ENCODE data around the gene WDR38. TPM values are rescaled to one million over a fixed set of nuclear protein-coding genes. Genes with fewer than 3 reads are reported as not detected.

Gene WDR38
- total RNA-seq, 1 donor from 2014 or later = not detected

GRCh38 chr9:124884376-124884775 is 31.1 kb downstream of the WDR38 start:
- no peaks in the 10 kb centered on the region for H3K4me1 Mint-ChIP-seq (ENCODE audit: low read depth, unreplicated experiment)
- H3K9me3 ChIP-seq (ENCODE audit: insufficient read depth, low read depth, low read length) = no peaks in the 10 kb centered on the region
- H3K27me3 ChIP-seq (ENCODE audit: insufficient read depth, low read length) = no peaks in the 10 kb centered on the region
- FAIRE-seq = no peak
- H3K4me2 ChIP-seq (ENCODE audit: low read length) = no peak overlapping the region
- no peaks in the 10 kb centered on the region for H3K4me1 ChIP-seq (ENCODE audit: insufficient read depth, low read length)
- no peaks in the 10 kb centered on the region for H3K27me3 Mint-ChIP-seq (ENCODE audit: low read depth, unreplicated experiment)
- no peak overlapping the region for H3K4me3 ChIP-seq (ENCODE audit: insufficient read depth, low read depth, low read length)
- H3K36me3 Mint-ChIP-seq (ENCODE audit: low read depth, unreplicated experiment) = peaks cover 12% of the 10 kb centered on the region
- peak; percentile 30 for DNase-seq (ENCODE audit: low read depth)
- H3K9ac ChIP-seq (ENCODE audit: low read length) = no peak overlapping the region
- H3K27ac ChIP-seq (ENCODE audit: low read depth, low read length) = no peak overlapping the region
- peaks cover 13% of the 10 kb centered on the region for H3K36me3 ChIP-seq (ENCODE audit: insufficient read depth, low read length)
- H3K9me3 Mint-ChIP-seq (ENCODE audit: unreplicated experiment) = no peaks in the 10 kb centered on the region
- H3K27ac Mint-ChIP-seq (ENCODE audit: unreplicated experiment) = no peak overlapping the region
- H3K79me2 ChIP-seq (ENCODE audit: insufficient read depth, low read length) = no peaks in the 10 kb centered on the region
- no peak for TF ChIP-seq CTCF (IDR thresholded peaks at IDR 0.05; ENCODE audit: insufficient read depth, low read depth, low read length)
- no peak for TF ChIP-seq EZH2 (IDR thresholded peaks at IDR 0.05; ENCODE audit: insufficient read depth, low read length)
- no peak overlapping the region for H2AFZ ChIP-seq (ENCODE audit: low read depth, low read length)
- peaks cover 11% of the 10 kb centered on the region for H4K20me1 ChIP-seq (ENCODE audit: insufficient read depth, low read length)
- H3K4me3 Mint-ChIP-seq (ENCODE audit: unreplicated experiment) = no peak overlapping the region

GRCh38 chr9:124885551-124885950 is 32.3 kb downstream of the WDR38 start:
- Histone ChIP-seq H3K9me3 (ENCODE audit: insufficient read depth, low read depth, low read length) (no peaks in the 10 kb centered on the region), H3K4me1 (ENCODE audit: insufficient read depth, low read length) (no peaks in the 10 kb centered on the region), H3K27ac (ENCODE audit: low read depth, low read length) (no peak overlapping the region), H3K79me2 (ENCODE audit: insufficient read depth, low read length) (no peaks in the 10 kb centered on the region), H3K4me2 (ENCODE audit: low read length) (no peak overlapping the region), H4K20me1 (ENCODE audit: insufficient read depth, low read length) (peaks cover 3% of the 10 kb centered on the region), H3K27me3 (ENCODE audit: insufficient read depth, low read length) (no peaks in the 10 kb centered on the region), H3K36me3 (ENCODE audit: insufficient read depth, low read length) (peaks cover 6% of the 10 kb centered on the region), H3K4me3 (ENCODE audit: insufficient read depth, low read depth, low read length) (no peak overlapping the region), H3K9ac (ENCODE audit: low read length) (no peak overlapping the region), H2AFZ (ENCODE audit: low read depth, low read length) (no peak overlapping the region)
- no peaks in the 10 kb centered on the region for H3K4me1 Mint-ChIP-seq (ENCODE audit: low read depth, unreplicated experiment)
- DNase-seq (ENCODE audit: low read depth) (no peak), FAIRE-seq (no peak)
- H3K9me3 Mint-ChIP-seq (ENCODE audit: unreplicated experiment) = no peaks in the 10 kb centered on the region
- H3K4me3 Mint-ChIP-seq (ENCODE audit: unreplicated experiment) = no peak overlapping the region
- H3K36me3 Mint-ChIP-seq (ENCODE audit: low read depth, unreplicated experiment) = peaks cover 19% of the 10 kb centered on the region
- H3K27ac Mint-ChIP-seq (ENCODE audit: unreplicated experiment) = no peak overlapping the region
- TF ChIP-seq CTCF (IDR thresholded peaks at IDR 0.05; ENCODE audit: insufficient read depth, low read depth, low read length) = no peak
- TF ChIP-seq EZH2 (IDR thresholded peaks at IDR 0.05; ENCODE audit: insufficient read depth, low read length) = no peak
- H3K27me3 Mint-ChIP-seq (ENCODE audit: low read depth, unreplicated experiment) = no peaks in the 10 kb centered on the region

- H3K27ac ChIP-seq (ENCODE audit: low read depth, low read length) = no peak overlapping the region
- Mint-ChIP-seq H3K27me3 (ENCODE audit: low read depth, unreplicated experiment) (no peaks in the 10 kb centered on the region), H3K27ac (ENCODE audit: unreplicated experiment) (no peak overlapping the region), H3K9me3 (ENCODE audit: unreplicated experiment) (no peaks in the 10 kb centered on the region), H3K36me3 (ENCODE audit: low read depth, unreplicated experiment) (peaks cover 26% of the 10 kb centered on the region), H3K4me3 (ENCODE audit: unreplicated experiment) (no peak overlapping the region), H3K4me1 (ENCODE audit: low read depth, unreplicated experiment) (no peaks in the 10 kb centered on the region)
- no peaks in the 10 kb centered on the region for H3K79me2 ChIP-seq (ENCODE audit: insufficient read depth, low read length)
- H2AFZ ChIP-seq (ENCODE audit: low read depth, low read length) = no peak overlapping the region
- no peaks in the 10 kb centered on the region for H4K20me1 ChIP-seq (ENCODE audit: insufficient read depth, low read length)
- no peak overlapping the region for H3K9ac ChIP-seq (ENCODE audit: low read length)
- H3K36me3 ChIP-seq (ENCODE audit: insufficient read depth, low read length) = peaks cover 13% of the 10 kb centered on the region
- no peaks in the 10 kb centered on the region for H3K9me3 ChIP-seq (ENCODE audit: insufficient read depth, low read depth, low read length)
- H3K27me3 ChIP-seq (ENCODE audit: insufficient read depth, low read length) = no peaks in the 10 kb centered on the region
- no peak overlapping the region for H3K4me2 ChIP-seq (ENCODE audit: low read length)
- no peak overlapping the region for H3K4me3 ChIP-seq (ENCODE audit: insufficient read depth, low read depth, low read length)
- TF ChIP-seq EZH2 (IDR thresholded peaks at IDR 0.05; ENCODE audit: insufficient read depth, low read length) = no peak
- no peak for TF ChIP-seq CTCF (IDR thresholded peaks at IDR 0.05; ENCODE audit: insufficient read depth, low read depth, low read length)
- FAIRE-seq = no peak
- no peaks in the 10 kb centered on the region for H3K4me1 ChIP-seq (ENCODE audit: insufficient read depth, low read length)
- DNase-seq (ENCODE audit: low read depth) = no peak
Observed at GRCh38 chr9:124886461-124886860, 33.2 kb downstream of the WDR38 start.
